H1 (cell line): ENCODE data around the gene OR10J5. TPM values are rescaled to one million over a fixed set of nuclear protein-coding genes. Genes with fewer than 3 reads are reported as not detected.

Experiments used
- CTCF ChIA-PET: fragments of 300-600 bp; sonication (Branson Sonifier 250); formaldehyde crosslinking; loops from one replicate; lab custom pipeline; 2021; ENCODE audit not compliant: partially characterized antibody; lab: Charles Lee
- POLR2A ChIA-PET: fragments of 300-600 bp; sonication (Branson Sonifier 250); formaldehyde crosslinking; loops from one replicate; lab custom pipeline; 2021; ENCODE audit warnings: inconsistent platforms; ENCODE audit not compliant: partially characterized antibody; lab: Charles Lee
- DNase-seq, 2 experiments: peaks; one replicate each; pipeline versions ENCODE4 v3.0.0 to v3.0.0-alpha.2; 2010 to 2022; ENCODE audit warnings: low spot score in 2 of 2, low read depth in 1 of 2, mixed read lengths in 1 of 2
- FAIRE-seq: peaks from 2 replicates; lab custom pipeline; 2011; peaks lifted over from hg19 to GRCh38; lab: Jason Lieb, UNC
- H2AFZ ChIP-seq: 2 replicates; pipeline ENCODE4 v1.8.1; 2012; ENCODE audit warnings: low read length, inconsistent platforms
- H2AK5ac ChIP-seq: 2 replicates; pipeline ENCODE4 v1.6.1; 2013; ENCODE audit warnings: low read depth, low read length
- H2BK120ac ChIP-seq: replicated peaks from 2 replicates; pipeline ENCODE3; 2013; ENCODE audit warnings: low read depth, low read length, inconsistent platforms
- H2BK12ac ChIP-seq: 2 replicates; pipeline ENCODE4 v1.6.1; 2013; ENCODE audit warnings: low read depth, low read length
- H2BK15ac ChIP-seq: 2 replicates; pipeline ENCODE4 v1.6.1; 2013; ENCODE audit warnings: low read length
- H2BK20ac ChIP-seq: 2 replicates; pipeline ENCODE4 v1.6.1; 2013; ENCODE audit warnings: low read length
- H2BK5ac ChIP-seq: 2 replicates; pipeline ENCODE4 v1.6.1; 2013; ENCODE audit warnings: low read depth, low read length
- H3K14ac ChIP-seq: 2 replicates; pipeline ENCODE4 v1.6.1; 2013; ENCODE audit warnings: inconsistent platforms; ENCODE audit not compliant: insufficient read length
- H3K18ac ChIP-seq: 2 replicates; pipeline ENCODE4 v1.6.1; 2013; ENCODE audit warnings: low read length; ENCODE audit errors: extremely low read depth
- H3K23ac ChIP-seq: 2 replicates; pipeline ENCODE4 v1.6.1; 2013; ENCODE audit warnings: inconsistent platforms; ENCODE audit not compliant: insufficient read length
- H3K23me2 ChIP-seq: 2 replicates; pipeline ENCODE4 v1.6.1; 2013; ENCODE audit warnings: low read depth, low read length
- H3K27ac ChIP-seq: 2 replicates; pipeline ENCODE4 v1.6.1; 2011; ENCODE audit warnings: low read depth, low read length, inconsistent platforms
- H3K27me3 ChIP-seq, 4 experiments: replicated peaks in 1 of 4; 1 replicate in 1 of 4; 2 replicates in 3 of 4; pipeline versions ENCODE4 v1.6.1 to v1.8.1; 2011 to 2013; ENCODE audit warnings: low read length in 3 of 4, mild to moderate bottlenecking in 3 of 4, inconsistent platforms in 2 of 4, mixed read lengths in 2 of 4, moderate library complexity in 1 of 4; ENCODE audit not compliant: control insufficient read depth in 3 of 4, insufficient read depth in 3 of 4; ENCODE audit errors: extremely low read depth in 1 of 4
- H3K36me3 ChIP-seq, 4 experiments: 2 replicates each; pipeline versions ENCODE4 v1.6.1 to v1.8.1; 2011 to 2013; ENCODE audit warnings: mild to moderate bottlenecking in 4 of 4, low read length in 3 of 4, moderate library complexity in 2 of 4, control low read depth in 1 of 4, inconsistent platforms in 1 of 4; ENCODE audit not compliant: insufficient read depth in 4 of 4, control insufficient read depth in 2 of 4
- H3K4ac ChIP-seq: replicated peaks from 2 replicates; pipeline ENCODE3; 2013; ENCODE audit warnings: low read length, low read depth, mixed read lengths, inconsistent platforms; ENCODE audit not compliant: insufficient read length
- H3K4me1 ChIP-seq, 4 experiments: replicated peaks in 1 of 4; 1 replicate in 1 of 4; 2 replicates in 3 of 4; pipeline versions ENCODE4 v1.6.1 to v1.8.1; 2011 to 2013; ENCODE audit warnings: low read length in 3 of 4, inconsistent platforms in 2 of 4, mixed read lengths in 1 of 4; ENCODE audit not compliant: insufficient read depth in 4 of 4, control insufficient read depth in 3 of 4
- H3K4me2 ChIP-seq, 2 experiments: 2 replicates each; pipeline versions ENCODE4 v1.6.1 to v1.8.1; 2011 to 2013; ENCODE audit warnings: low read depth in 2 of 2, low read length in 2 of 2, control low read depth in 1 of 2, inconsistent platforms in 1 of 2, mild to moderate bottlenecking in 1 of 2; ENCODE audit not compliant: insufficient read depth in 1 of 2
- H3K4me3 ChIP-seq, 4 experiments: fragments of 200-600, 300-600 bp in 1 of 4; sonication (generic), shearing (Covaris generic), sonication (Bioruptor Twin) in 1 of 4; 2 replicates each; pipeline versions ENCODE4 v1.5.1 to v1.8.1; 2011 to 2016; ENCODE audit warnings: low read length in 4 of 4, low read depth in 3 of 4, control low read depth in 2 of 4, inconsistent platforms in 2 of 4, mild to moderate bottlenecking in 2 of 4, mixed read lengths in 1 of 4, moderate library complexity in 1 of 4; ENCODE audit not compliant: insufficient read depth in 2 of 4; ENCODE audit errors: extremely low read depth in 1 of 4
- H3K56ac ChIP-seq: replicated peaks from 2 replicates; pipeline ENCODE3; 2013; ENCODE audit warnings: low read depth, mild to moderate bottlenecking, mixed read lengths, low read length, inconsistent platforms; ENCODE audit not compliant: insufficient read length
- H3K79me1 ChIP-seq: 2 replicates; pipeline ENCODE4 v1.6.1; 2013; ENCODE audit warnings: low read depth, low read length, control low read depth
- H3K79me2 ChIP-seq, 2 experiments: 2 replicates each; pipeline versions ENCODE4 v1.6.1 to v1.8.1; 2012 to 2013; ENCODE audit warnings: low read length in 2 of 2, mild to moderate bottlenecking in 2 of 2, inconsistent platforms in 1 of 2; ENCODE audit not compliant: insufficient read depth in 2 of 2, control insufficient read depth in 1 of 2
- H3K9ac ChIP-seq, 4 experiments: replicated peaks in 1 of 4; 1 replicate in 1 of 4; 2 replicates in 3 of 4; pipeline versions ENCODE4 v1.6.1 to v1.8.1; 2011 to 2013; ENCODE audit warnings: low read depth in 3 of 4, low read length in 3 of 4, control low read depth in 2 of 4, mild to moderate bottlenecking in 2 of 4, moderate library complexity in 2 of 4, inconsistent platforms in 1 of 4; ENCODE audit errors: extremely low read depth in 1 of 4
- H3K9me3 ChIP-seq, 2 experiments: 2 replicates each; pipeline versions ENCODE4 v1.6.1 to v1.8.1; 2012 to 2013; ENCODE audit warnings: mild to moderate bottlenecking in 2 of 2, moderate library complexity in 2 of 2, control low read depth in 1 of 2, inconsistent platforms in 1 of 2, low read depth in 1 of 2, low read length in 1 of 2, mixed read lengths in 1 of 2; ENCODE audit not compliant: insufficient read depth in 2 of 2
- H4K20me1 ChIP-seq, 2 experiments: replicated peaks in 1 of 2; 2 replicates each; pipeline versions ENCODE3 to v1.8.1; 2011 to 2013; ENCODE audit warnings: inconsistent platforms in 2 of 2, low read length in 2 of 2, mild to moderate bottlenecking in 1 of 2; ENCODE audit not compliant: insufficient read depth in 2 of 2, control insufficient read depth in 1 of 2
- H4K5ac ChIP-seq: 2 replicates; pipeline ENCODE4 v1.6.1; 2013; ENCODE audit warnings: low read length, low read depth, mixed read lengths, inconsistent platforms; ENCODE audit not compliant: insufficient read length
- H4K8ac ChIP-seq: 2 replicates; pipeline ENCODE4 v1.8.0; 2013; ENCODE audit warnings: mild to moderate bottlenecking, moderate library complexity, low read length, inconsistent platforms; ENCODE audit not compliant: insufficient read depth; ENCODE audit errors: extremely low read depth
- H4K91ac ChIP-seq: replicated peaks from 2 replicates; pipeline ENCODE3; 2013; ENCODE audit warnings: low read length, mixed read lengths, inconsistent platforms; ENCODE audit not compliant: insufficient read length
- ASH2L ChIP-seq: fragments of 200-600, 300-600 bp; sonication (generic); IDR thresholded peaks from one replicate; pipeline ENCODE4 v1.7.1; 2017; ENCODE audit warnings: low read length
- BACH1 ChIP-seq: IDR thresholded peaks from 2 replicates; pipeline ENCODE4 v1.6.1; 2012; ENCODE audit warnings: low read length, improper control_type of control experiment
- CTBP2 ChIP-seq: IDR thresholded peaks from 2 replicates; pipeline ENCODE4 v1.7.0; 2011; ENCODE audit warnings: borderline replicate concordance, mild to moderate bottlenecking, moderate library complexity, mixed read lengths, low read length; ENCODE audit not compliant: insufficient read depth, insufficient read length
- EZH2 ChIP-seq: fragments of 200-600 bp; sonication (generic); IDR thresholded peaks from 2 replicates; pipeline ENCODE4 v1.7.1; 2012; ENCODE audit warnings: low read depth, mild to moderate bottlenecking, moderate library complexity, low read length, inconsistent platforms; ENCODE audit not compliant: severe bottlenecking
- HDAC6 ChIP-seq: IDR thresholded peaks from one replicate; pipeline ENCODE4 v1.7.1; 2012; ENCODE audit warnings: low read depth, mild to moderate bottlenecking, inconsistent platforms, low read length, moderate library complexity
- KDM1A ChIP-seq: fragments of 200-600, 300-600 bp; sonication (generic); IDR thresholded peaks from 2 replicates; pipeline ENCODE4 v1.7.1; 2016; ENCODE audit warnings: mild to moderate bottlenecking, low read length, borderline replicate concordance
- NANOG ChIP-seq: IDR thresholded peaks from 2 replicates; pipeline ENCODE4 v1.6.1; 2011; ENCODE audit warnings: low read length, low read depth, mild to moderate bottlenecking, inconsistent platforms; ENCODE audit not compliant: insufficient read depth, poor library complexity, severe bottlenecking
- POLR2AphosphoS5 ChIP-seq: IDR thresholded peaks from 2 replicates; pipeline ENCODE4 v1.6.1; 2011; ENCODE audit warnings: low read depth, low read length
- TAF1 ChIP-seq: IDR thresholded peaks from 2 replicates; pipeline ENCODE4 v1.6.1; 2011; ENCODE audit warnings: mild to moderate bottlenecking, low read depth, low read length
- polyA plus RNA-seq, 7 experiments: library from polyadenylated mRNA; depleted of rRNA in 3 of 7; stranded (reverse) in 5 of 7; unstranded in 2 of 7; fragments of >200 nt in 5 of 7; fragments of 200-250 nt in 2 of 7; gene quantifications; 1 replicate in 5 of 7; 2 replicates in 1 of 7; 4 replicates in 1 of 7; pipeline versions ENCODE4 v1.2.1 to v1.2.3, GENCODE V29; 2011 to 2013; ENCODE audit warnings: missing spikeins in 2 of 7, mixed read lengths in 2 of 7
- total RNA-seq: library from RNA; stranded (reverse); fragmentation: NEBNext Ultra II Directional; extraction: Animal tissue kit (Norgen Biotek cat#: 25700); gene quantifications from 2 replicates; pipeline ENCODE4 v1.2.1, GENCODE V29; 2021
- TF ChIP-seq, protein P1 (sequence below): IDR thresholded peaks from 2 replicates; pipeline ENCODE4 v1.6.1; 2012; ENCODE audit warnings: inconsistent platforms

OR10J5 gene
- total and polyA plus RNA-seq, 2 of the 8 experiments (the other 6 are each of a cell fraction or from before 2014, with no cell fraction given) = not detected

DNA sequence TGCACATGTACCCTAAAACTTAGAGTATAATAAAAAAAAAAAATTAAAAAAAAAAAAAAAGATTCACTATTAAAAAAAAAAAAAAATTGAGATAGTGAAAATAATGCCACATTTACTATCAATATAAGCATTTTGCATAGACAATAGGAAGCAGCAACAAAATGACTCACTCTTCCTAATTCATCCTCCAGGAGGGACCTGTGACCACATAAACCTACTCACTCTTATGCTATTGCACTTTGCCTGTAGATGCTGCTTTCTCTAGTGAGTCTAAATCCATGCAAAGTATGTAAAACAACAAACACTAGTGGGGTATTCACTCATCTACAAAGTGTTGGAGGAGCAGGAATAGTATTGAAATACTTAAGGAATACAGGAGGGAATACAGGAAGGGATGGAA, 2.9 kb downstream of the OR10J5 start:
- Histone ChIP-seq H3K23me2 (no peaks in the 10 kb centered on the region), H3K9ac (no peak overlapping the region), H3K79me2 (no peaks in the 10 kb centered on the region)
- DNase-seq = no peak
- TF ChIP-seq NANOG = no peak
- no peak for TF ChIP-seq TAF1
- TF ChIP-seq KDM1A = no peak
- TF ChIP-seq BACH1 = no peak
- TF ChIP-seq CTBP2 = no peak
- TF ChIP-seq, protein P1, sequence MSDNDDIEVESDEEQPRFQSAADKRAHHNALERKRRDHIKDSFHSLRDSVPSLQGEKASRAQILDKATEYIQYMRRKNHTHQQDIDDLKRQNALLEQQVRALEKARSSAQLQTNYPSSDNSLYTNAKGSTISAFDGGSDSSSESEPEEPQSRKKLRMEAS = no peak
- no peak for TF ChIP-seq EZH2
- no peak for TF ChIP-seq ASH2L
- no peak for TF ChIP-seq HDAC6
- TF ChIP-seq POLR2AphosphoS5 = no peak
- TF ChIP-seq, all 59 proteins: peak for 0
- Histone ChIP-seq H4K91ac (no peak overlapping the region), H2BK12ac (no peak overlapping the region), H2BK20ac (no peak overlapping the region), H2AK5ac (no peak overlapping the region), H3K4me2 (no peak overlapping the region), H3K14ac (no peak overlapping the region), H4K5ac (no peak overlapping the region), H2BK5ac (no peak overlapping the region), H3K4ac (no peak overlapping the region), H3K27me3 (no peaks in the 10 kb centered on the region), H2AFZ (no peak overlapping the region), H4K8ac (no peak overlapping the region), H2BK120ac (no peak overlapping the region), H3K9me3 (peaks cover 66 to 75% of the 10 kb centered on the region in 2 experiments), H4K20me1 (no peaks in the 10 kb centered on the region), H3K4me1 (no peaks in the 10 kb centered on the region), H3K23ac (no peak overlapping the region), H3K27ac (no peak overlapping the region), H3K56ac (no peak overlapping the region), H3K18ac (no peak overlapping the region), H3K36me3 (no peaks in the 10 kb centered on the region), H3K4me3 (no peak overlapping the region), H3K79me1 (no peaks in the 10 kb centered on the region), H2BK15ac (no peak overlapping the region)
- FAIRE-seq = no peak
- CTCF ChIA-PET = no interaction called here
- POLR2A ChIA-PET = no interaction called here
